Nephron (organoid): Measurements from ENCODE around the gene GALNT2.

ENCODE experiments used
- H3K27ac Mint-ChIP-seq, 3 experiments: 2 replicates each; pipeline ENCODE4 v1.8.0; 2020; ENCODE audit warnings: mixed read lengths in 3 of 3, mild to moderate bottlenecking in 2 of 3, moderate library complexity in 1 of 3
- H3K27me3 Mint-ChIP-seq: 2 replicates; pipeline ENCODE4 v1.8.0; 2021; ENCODE audit warnings: low read depth, mild to moderate bottlenecking, moderate library complexity, mixed read lengths
- H3K36me3 Mint-ChIP-seq: 2 replicates; pipeline ENCODE4 v1.8.0; 2020; ENCODE audit warnings: low read depth, mixed read lengths
- H3K4me1 Mint-ChIP-seq: 2 replicates; pipeline ENCODE4 v1.8.0; 2020; ENCODE audit warnings: mixed read lengths
- H3K4me3 Mint-ChIP-seq, 3 experiments: 2 replicates each; pipeline ENCODE4 v1.8.0; 2020; ENCODE audit warnings: mild to moderate bottlenecking in 3 of 3, mixed read lengths in 3 of 3, moderate library complexity in 2 of 3
- H3K9me3 Mint-ChIP-seq: 2 replicates; pipeline ENCODE4 v1.8.0; 2020; ENCODE audit warnings: mixed read lengths
- TF ChIP-seq, protein P1 (sequence below), 3 experiments: fragments of 200-600 bp; sonication (generic); IDR thresholded peaks; one replicate each; pipeline ENCODE4 v1.5.0; 2021; ENCODE audit warnings: antibody characterized with exemption in 3 of 3; ENCODE audit not compliant: unreplicated experiment in 3 of 3

The GALNT2 gene

DNA sequence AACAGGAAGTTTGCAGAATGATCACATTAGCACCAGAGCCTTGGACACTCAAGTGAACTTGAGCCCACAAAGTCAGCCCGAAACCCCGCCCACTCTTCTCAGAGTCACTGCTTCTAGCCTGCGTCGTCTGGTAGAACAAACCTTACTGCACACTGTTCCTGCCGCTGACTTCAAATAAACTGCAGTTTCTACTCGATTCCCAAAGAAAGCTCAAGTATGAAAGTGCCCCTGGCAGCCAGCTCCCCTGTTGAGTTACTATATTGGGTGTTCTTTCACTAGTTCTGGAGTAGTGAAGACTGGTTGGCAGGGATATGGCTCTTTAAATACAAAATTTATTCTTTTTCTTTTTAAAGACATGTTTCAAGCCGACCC is 164.7 kb downstream of the GALNT2 start:
- Mint-ChIP-seq H3K27ac (peak overlapping the region in 1 of 3 experiments; percentile 33), H3K4me3 (no peak overlapping the region), H3K36me3 (peaks cover 1% of the 10 kb centered on the region)

DNA sequence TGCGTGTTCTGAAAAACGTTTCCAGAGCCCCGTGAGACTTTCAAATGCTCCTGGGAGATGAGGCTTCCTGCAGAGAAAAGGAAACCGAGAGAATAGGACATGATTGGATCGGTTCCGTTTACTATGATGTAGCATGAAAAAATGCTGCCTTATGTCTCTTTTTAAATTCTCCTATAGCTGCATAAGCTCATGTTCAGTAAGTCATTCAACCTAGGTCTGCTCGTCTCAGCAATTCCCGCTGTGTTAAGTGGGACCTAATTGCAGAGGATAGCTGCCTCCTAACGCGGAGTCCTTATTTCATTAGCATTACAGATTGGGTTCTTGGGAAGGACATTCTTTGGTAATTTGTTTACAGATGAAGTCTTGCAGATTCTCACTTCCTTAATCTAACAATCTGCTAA is 165.3 kb downstream of the GALNT2 start:
- Mint-ChIP-seq H3K9me3 (no peaks in the 10 kb centered on the region), H3K27me3 (peaks cover 4% of the 10 kb centered on the region), H3K4me3 (no peak overlapping the region), H3K36me3 (peaks cover 7% of the 10 kb centered on the region), H3K27ac (peak overlapping the region in 1 of 3 experiments; percentile 33), H3K4me1 (peaks cover 30% of the 10 kb centered on the region)
- TF ChIP-seq, protein P1, sequence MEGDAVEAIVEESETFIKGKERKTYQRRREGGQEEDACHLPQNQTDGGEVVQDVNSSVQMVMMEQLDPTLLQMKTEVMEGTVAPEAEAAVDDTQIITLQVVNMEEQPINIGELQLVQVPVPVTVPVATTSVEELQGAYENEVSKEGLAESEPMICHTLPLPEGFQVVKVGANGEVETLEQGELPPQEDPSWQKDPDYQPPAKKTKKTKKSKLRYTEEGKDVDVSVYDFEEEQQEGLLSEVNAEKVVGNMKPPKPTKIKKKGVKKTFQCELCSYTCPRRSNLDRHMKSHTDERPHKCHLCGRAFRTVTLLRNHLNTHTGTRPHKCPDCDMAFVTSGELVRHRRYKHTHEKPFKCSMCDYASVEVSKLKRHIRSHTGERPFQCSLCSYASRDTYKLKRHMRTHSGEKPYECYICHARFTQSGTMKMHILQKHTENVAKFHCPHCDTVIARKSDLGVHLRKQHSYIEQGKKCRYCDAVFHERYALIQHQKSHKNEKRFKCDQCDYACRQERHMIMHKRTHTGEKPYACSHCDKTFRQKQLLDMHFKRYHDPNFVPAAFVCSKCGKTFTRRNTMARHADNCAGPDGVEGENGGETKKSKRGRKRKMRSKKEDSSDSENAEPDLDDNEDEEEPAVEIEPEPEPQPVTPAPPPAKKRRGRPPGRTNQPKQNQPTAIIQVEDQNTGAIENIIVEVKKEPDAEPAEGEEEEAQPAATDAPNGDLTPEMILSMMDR (IDR thresholded peaks at IDR 0.05; ENCODE audit: unreplicated experiment in 3 of 3), result no peak

More for the DNA sequence above, 164.7 kb downstream of the GALNT2 start:
- Mint-ChIP-seq H3K9me3 (no peaks in the 10 kb centered on the region), H3K4me1 (peaks cover 30% of the 10 kb centered on the region), H3K27me3 (peaks cover 4% of the 10 kb centered on the region)
- TF ChIP-seq, protein P1 (IDR thresholded peaks at IDR 0.05; ENCODE audit: unreplicated experiment in 3 of 3), result no peak

- Mint-ChIP-seq H3K9me3 (no peaks in the 10 kb centered on the region), H3K4me3 (no peak overlapping the region), H3K27me3 (peaks cover 4% of the 10 kb centered on the region), H3K36me3 (peaks cover 18% of the 10 kb centered on the region), H3K27ac (no peak overlapping the region), H3K4me1 (peaks cover 30% of the 10 kb centered on the region)
- TF ChIP-seq, protein P1 (IDR thresholded peaks at IDR 0.05; ENCODE audit: unreplicated experiment in 3 of 3), result no peak
Observed at GRCh38 chr1:230233786-230234185, 166.7 kb downstream of the GALNT2 start.

GRCh38 chr1:230235876-230236275 is 168.8 kb downstream of the GALNT2 start:
- Mint-ChIP-seq H3K27me3 (peaks cover 4% of the 10 kb centered on the region), H3K27ac (no peak overlapping the region), H3K4me1 (peaks cover 15% of the 10 kb centered on the region), H3K4me3 (no peak overlapping the region), H3K36me3 (peaks cover 38% of the 10 kb centered on the region), H3K9me3 (peaks cover 5% of the 10 kb centered on the region)
- TF ChIP-seq, protein P1 (IDR thresholded peaks at IDR 0.05; ENCODE audit: unreplicated experiment in 3 of 3), result no peak

DNA sequence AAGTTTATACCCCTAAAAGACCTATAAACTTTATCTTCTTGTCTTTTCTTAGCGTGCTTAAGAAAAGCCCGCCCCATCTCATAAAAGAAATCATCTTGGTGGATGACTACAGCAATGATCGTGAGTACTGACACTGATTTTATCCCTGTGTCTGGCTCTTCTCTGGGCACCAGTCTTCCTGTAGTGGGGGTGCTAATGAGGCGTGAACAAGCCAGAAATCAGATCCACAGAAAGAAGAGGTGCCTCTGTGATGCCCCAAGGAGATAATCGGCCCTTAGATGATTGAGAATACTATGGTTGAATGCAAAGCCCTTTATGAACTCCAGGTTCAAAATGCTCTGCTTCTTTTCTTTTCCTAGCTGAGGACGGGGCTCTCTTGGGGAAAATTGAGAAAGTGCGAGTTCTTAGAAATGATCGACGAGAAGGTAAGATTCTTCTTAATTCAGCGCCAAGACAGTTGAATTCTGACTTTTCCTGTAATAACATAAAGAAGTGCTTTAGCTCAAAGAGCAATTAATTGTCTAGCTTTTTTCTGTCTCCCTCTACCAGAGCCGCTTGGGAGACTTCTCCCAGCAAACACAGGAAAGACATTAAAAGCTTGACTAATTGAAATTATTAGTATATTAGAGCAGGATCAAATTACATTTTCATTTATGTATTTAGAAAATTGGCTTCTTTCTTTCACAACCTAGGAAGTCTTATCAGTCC is 169.4 kb downstream of the GALNT2 start:
- Mint-ChIP-seq H3K36me3 (peaks cover 44% of the 10 kb centered on the region), H3K9me3 (peaks cover 10% of the 10 kb centered on the region)
- TF ChIP-seq, protein P1 (IDR thresholded peaks at IDR 0.05; ENCODE audit: unreplicated experiment in 3 of 3), result no peak

GRCh38 chr1:230237009-230237370 is 170.0 kb downstream of the GALNT2 start:
- Mint-ChIP-seq H3K27ac (no peak overlapping the region), H3K4me3 (no peak overlapping the region), H3K9me3 (peaks cover 16% of the 10 kb centered on the region), H3K27me3 (peaks cover 4% of the 10 kb centered on the region), H3K4me1 (peaks cover 6% of the 10 kb centered on the region), H3K36me3 (peaks cover 49% of the 10 kb centered on the region)
- TF ChIP-seq, protein P1 (IDR thresholded peaks at IDR 0.05; ENCODE audit: unreplicated experiment in 3 of 3), result no peak

More for the DNA sequence above, 169.4 kb downstream of the GALNT2 start:
- Mint-ChIP-seq H3K4me3 (no peak overlapping the region), H3K27ac (no peak overlapping the region), H3K27me3 (peaks cover 4% of the 10 kb centered on the region), H3K4me1 (peaks cover 12% of the 10 kb centered on the region)
